ENCODE results near the gene AFF3. TPM values are rescaled to one million over a fixed set of nuclear protein-coding genes. Genes with fewer than 3 reads are reported as not detected.
"Not testable (repeated sequence)": the region's sequence is repeated elsewhere in the genome, so short reads cannot be mapped to it uniquely, and the experiment has no call there.

Gene AFF3
- total and polyA plus RNA-seq, 12 donors: 0.39 to 16.9 (median 7.0) TPM

GRCh38 chr2:99948010-99948409, 194.4 kb downstream of the AFF3 start:
- 92 to 95% methylated on average over 5 of the region's 5 CpGs for WGBS, 2 donors
- ATAC-seq: no peak
- no peaks in the 10 kb centered on the region for H3K27me3 ChIP-seq
- H3K9me3 ChIP-seq: no peaks in the 10 kb centered on the region
- no peaks in the 10 kb centered on the region for H3K36me3 ChIP-seq
- H3K4me3 ChIP-seq: no peak overlapping the region
- TF ChIP-seq CTCF (IDR thresholded peaks at IDR 0.05): no peak
- no peak overlapping the region for H3K27ac ChIP-seq
- intact Hi-C loops (cut with DNase I): loop anchor here in 1 of 10 donors (10.0 kb wide), 1 partner anchor 113 kb away; no protein-coding TSS in a partner anchor
- DNase-seq: no peak
- peaks cover 0 to 8% (median 0%) of the 10 kb centered on the region in 9 donors for H3K4me1 ChIP-seq

- 70 to 75% methylated on average over 4 of the region's 4 CpGs for WGBS, 2 donors
- not testable (repeated sequence) for H3K4me1 ChIP-seq, H3K4me3 ChIP-seq, DNase-seq, H3K36me3 ChIP-seq, H3K27ac ChIP-seq, H3K27me3 ChIP-seq, H3K9me3 ChIP-seq, ATAC-seq
- intact Hi-C loops (cut with DNase I): loop anchor here in 1 of 10 donors (10.0 kb wide), 1 partner anchor 113 kb away; no protein-coding TSS in a partner anchor
Measured at GRCh38 chr2:99947366-99947765, 195.0 kb downstream of the AFF3 start.

GRCh38 chr2:99944019-99944418, 198.4 kb downstream of the AFF3 start:
- WGBS, 2 donors: 62 to 67% methylated on average over 4 of the region's 4 CpGs

GRCh38 chr2:99942561-99943347, 199.6 kb downstream of the AFF3 start:
- Histone ChIP-seq H3K27me3 (no peaks in the 10 kb centered on the region), H3K4me3 (no peak overlapping the region), H3K27ac (no peak overlapping the region), H3K4me1 (peaks cover 0 to 15% (median 8%) of the 10 kb centered on the region in 9 donors), H3K36me3 (no peaks in the 10 kb centered on the region), H3K9me3 (no peaks in the 10 kb centered on the region)
- no peak for TF ChIP-seq CTCF (IDR thresholded peaks at IDR 0.05)
- intact Hi-C loops (cut with DNase I): loop anchor here in 1 of 10 donors (10.0 kb wide), 1 partner anchor 108 kb away; no protein-coding TSS in a partner anchor
- ATAC-seq: no peak
- no peak for DNase-seq
- WGBS, 2 donors: 94 to 96% methylated on average over 6 of the region's 6 CpGs

More at GRCh38 chr2:99944019-99944418, 198.4 kb downstream of the AFF3 start:
- Histone ChIP-seq H3K9me3 (no peaks in the 10 kb centered on the region), H3K4me1 (peaks cover 0 to 15% (median 8%) of the 10 kb centered on the region in 9 donors), H3K27ac (no peak overlapping the region), H3K27me3 (no peaks in the 10 kb centered on the region), H3K36me3 (no peaks in the 10 kb centered on the region), H3K4me3 (no peak overlapping the region)
- intact Hi-C loops (cut with DNase I): loop anchor here in 1 of 10 donors (10.0 kb wide), 1 partner anchor 109 kb away; no protein-coding TSS in a partner anchor
- no peak for TF ChIP-seq CTCF (IDR thresholded peaks at IDR 0.05)
- DNase-seq (no peak), ATAC-seq (peak in 4 of 8 donors; percentile 42 to 60 (median 51))
